Panc1 (cell line): ENCODE measurements around the gene LRP1B. TPM values are rescaled to one million over a fixed set of nuclear protein-coding genes. Genes with fewer than 3 reads are reported as not detected.

Experiments used
- ATAC-seq: fragments of 200-7000 bp; cut with Tn5 transposase; 2 replicates; pipeline ENCODE4 v1.9.1; 2020; ENCODE audit warnings: mild to moderate bottlenecking, moderate library complexity
- BruUV-seq: library from RNA; stranded (reverse); fragments of 400-500 nt; replicated peaks from 2 replicates; lab custom pipeline; 2021; lab: Mats Ljungman, UMichigan
- CTCF ChIA-PET: fragments of 300-600 bp; sonication (Branson Sonifier 250); formaldehyde crosslinking; loops from one replicate; lab custom pipeline; 2022; ENCODE audit warnings: antibody characterized with exemption; lab: Charles Lee
- POLR2A ChIA-PET: fragments of 300-600 bp; sonication (Branson Sonifier 250); formaldehyde crosslinking; loops from one replicate; lab custom pipeline; 2022; ENCODE audit warnings: antibody characterized with exemption; lab: Charles Lee
- DNase-seq: peaks from one replicate; pipeline ENCODE4 v3.0.0-alpha.2; 2010; ENCODE audit warnings: low read depth, low spot score
- H3K27ac ChIP-seq: 2 replicates; pipeline ENCODE4 v1.5.1; 2011; ENCODE audit warnings: mild to moderate bottlenecking, low read length, inconsistent platforms
- H3K27me3 ChIP-seq: fragments of 200-500 bp; sonication (Bioruptor generic); 2 replicates; pipeline ENCODE4 v1.6.0; 2014; ENCODE audit warnings: low read length, inconsistent platforms; ENCODE audit not compliant: control insufficient read depth, insufficient read depth
- H3K36me3 ChIP-seq: fragments of 200-500 bp; sonication (Bioruptor generic); 2 replicates; pipeline ENCODE4 v1.5.1; 2014; ENCODE audit warnings: inconsistent platforms, mild to moderate bottlenecking, low read length, moderate library complexity; ENCODE audit not compliant: control insufficient read depth, insufficient read depth
- H3K4me1 ChIP-seq: 2 replicates; pipeline ENCODE4 v1.5.1; 2011; ENCODE audit warnings: inconsistent platforms, mild to moderate bottlenecking, low read length, moderate library complexity; ENCODE audit not compliant: control insufficient read depth, insufficient read depth
- H3K4me3 ChIP-seq, 2 experiments: 2 replicates each; pipeline ENCODE4 v1.5.1; 2011 to 2012; ENCODE audit warnings: low read depth in 2 of 2, low read length in 2 of 2, mild to moderate bottlenecking in 2 of 2, inconsistent platforms in 1 of 2, moderate library complexity in 1 of 2
- H3K9me3 ChIP-seq: fragments of 200-500 bp; sonication (Bioruptor generic); 2 replicates; pipeline ENCODE4 v1.5.1; 2014; ENCODE audit warnings: low read depth, mild to moderate bottlenecking, inconsistent platforms, low read length, moderate library complexity; ENCODE audit not compliant: control insufficient read depth, insufficient read depth
- POLR2AphosphoS5 ChIP-seq: IDR thresholded peaks from 2 replicates; pipeline ENCODE4 v1.6.1; 2012; ENCODE audit warnings: mild to moderate bottlenecking, low read depth, low read length, moderate library complexity
- SIN3A ChIP-seq: IDR thresholded peaks from 2 replicates; pipeline ENCODE4 v1.6.1; 2012; ENCODE audit warnings: low read depth, mild to moderate bottlenecking, low read length, moderate library complexity, borderline replicate concordance; ENCODE audit not compliant: insufficient read depth
- TCF7L2 ChIP-seq: IDR thresholded peaks from 2 replicates; pipeline ENCODE4 v1.6.1; 2011; ENCODE audit warnings: mild to moderate bottlenecking, low read depth, low read length, inconsistent platforms
- in situ Hi-C: cut with HindIII; loops from 2 replicates; pipeline ENCODE4 v1.10.0; 2016; ENCODE audit warnings: low sequenced_read_pairs, low pct_unique_long_range_greater_than_20kb
- intact Hi-C: fragments of 100-400 bp; cut with micrococcal nuclease; formaldehyde crosslinking; loops from one replicate; pipeline ENCODE4 v1.10.0; 2022; ENCODE audit not compliant: unreplicated experiment
- total RNA-seq: library from RNA; stranded (reverse); gene quantifications from one replicate; pipeline ENCODE4 v1.2.1, GENCODE V29; 2021; ENCODE audit not compliant: unreplicated experiment
- TF ChIP-seq, protein P1 (sequence below): fragments of 450-650 bp; IDR thresholded peaks from 2 replicates; pipeline ENCODE4 v1.5.1; 2017; ENCODE audit warnings: mild to moderate bottlenecking
- TF ChIP-seq, protein P2 (sequence below), 2 experiments: IDR thresholded peaks; 2 replicates each; pipeline ENCODE4 v1.6.1; 2011 to 2012; ENCODE audit warnings: low read depth in 2 of 2, control low read depth in 1 of 2, low read length in 1 of 2, mild to moderate bottlenecking in 1 of 2, moderate library complexity in 1 of 2; ENCODE audit not compliant: insufficient read depth in 1 of 2

LRP1B gene
- total RNA-seq, 1 experiment from 2014 or later = 0.54 TPM

DNA sequence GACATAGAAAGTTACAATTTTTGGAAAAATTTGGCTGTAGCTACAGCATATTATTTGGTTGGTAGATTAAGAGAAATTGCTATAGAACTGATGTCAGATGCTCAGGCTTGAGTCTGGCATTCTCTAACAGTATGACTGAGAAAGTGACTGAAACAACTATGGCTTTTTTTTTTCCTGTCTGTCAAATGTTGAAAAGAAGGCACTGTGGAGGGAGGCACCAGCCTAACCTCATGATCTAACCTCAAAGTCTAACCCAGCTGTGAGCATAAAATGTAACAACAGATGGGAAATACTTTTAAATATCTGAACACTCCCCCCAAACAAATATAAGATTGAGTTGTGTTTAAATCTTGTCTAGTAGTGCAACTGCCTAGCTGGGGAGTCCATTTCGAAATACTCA is 629.1 kb downstream of the LRP1B start:
- H3K36me3 ChIP-seq = no peaks in the 10 kb centered on the region
- ChIA-PET CTCF (no interaction called here), POLR2A (no interaction called here)
- H3K4me3 ChIP-seq = no peak overlapping the region
- intact Hi-C loops = no loop called here
- TF ChIP-seq, protein P1, sequence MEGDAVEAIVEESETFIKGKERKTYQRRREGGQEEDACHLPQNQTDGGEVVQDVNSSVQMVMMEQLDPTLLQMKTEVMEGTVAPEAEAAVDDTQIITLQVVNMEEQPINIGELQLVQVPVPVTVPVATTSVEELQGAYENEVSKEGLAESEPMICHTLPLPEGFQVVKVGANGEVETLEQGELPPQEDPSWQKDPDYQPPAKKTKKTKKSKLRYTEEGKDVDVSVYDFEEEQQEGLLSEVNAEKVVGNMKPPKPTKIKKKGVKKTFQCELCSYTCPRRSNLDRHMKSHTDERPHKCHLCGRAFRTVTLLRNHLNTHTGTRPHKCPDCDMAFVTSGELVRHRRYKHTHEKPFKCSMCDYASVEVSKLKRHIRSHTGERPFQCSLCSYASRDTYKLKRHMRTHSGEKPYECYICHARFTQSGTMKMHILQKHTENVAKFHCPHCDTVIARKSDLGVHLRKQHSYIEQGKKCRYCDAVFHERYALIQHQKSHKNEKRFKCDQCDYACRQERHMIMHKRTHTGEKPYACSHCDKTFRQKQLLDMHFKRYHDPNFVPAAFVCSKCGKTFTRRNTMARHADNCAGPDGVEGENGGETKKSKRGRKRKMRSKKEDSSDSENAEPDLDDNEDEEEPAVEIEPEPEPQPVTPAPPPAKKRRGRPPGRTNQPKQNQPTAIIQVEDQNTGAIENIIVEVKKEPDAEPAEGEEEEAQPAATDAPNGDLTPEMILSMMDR = no peak
- TF ChIP-seq POLR2AphosphoS5 (no peak), SIN3A (no peak), TCF7L2 (no peak)
- TF ChIP-seq, protein P2, sequence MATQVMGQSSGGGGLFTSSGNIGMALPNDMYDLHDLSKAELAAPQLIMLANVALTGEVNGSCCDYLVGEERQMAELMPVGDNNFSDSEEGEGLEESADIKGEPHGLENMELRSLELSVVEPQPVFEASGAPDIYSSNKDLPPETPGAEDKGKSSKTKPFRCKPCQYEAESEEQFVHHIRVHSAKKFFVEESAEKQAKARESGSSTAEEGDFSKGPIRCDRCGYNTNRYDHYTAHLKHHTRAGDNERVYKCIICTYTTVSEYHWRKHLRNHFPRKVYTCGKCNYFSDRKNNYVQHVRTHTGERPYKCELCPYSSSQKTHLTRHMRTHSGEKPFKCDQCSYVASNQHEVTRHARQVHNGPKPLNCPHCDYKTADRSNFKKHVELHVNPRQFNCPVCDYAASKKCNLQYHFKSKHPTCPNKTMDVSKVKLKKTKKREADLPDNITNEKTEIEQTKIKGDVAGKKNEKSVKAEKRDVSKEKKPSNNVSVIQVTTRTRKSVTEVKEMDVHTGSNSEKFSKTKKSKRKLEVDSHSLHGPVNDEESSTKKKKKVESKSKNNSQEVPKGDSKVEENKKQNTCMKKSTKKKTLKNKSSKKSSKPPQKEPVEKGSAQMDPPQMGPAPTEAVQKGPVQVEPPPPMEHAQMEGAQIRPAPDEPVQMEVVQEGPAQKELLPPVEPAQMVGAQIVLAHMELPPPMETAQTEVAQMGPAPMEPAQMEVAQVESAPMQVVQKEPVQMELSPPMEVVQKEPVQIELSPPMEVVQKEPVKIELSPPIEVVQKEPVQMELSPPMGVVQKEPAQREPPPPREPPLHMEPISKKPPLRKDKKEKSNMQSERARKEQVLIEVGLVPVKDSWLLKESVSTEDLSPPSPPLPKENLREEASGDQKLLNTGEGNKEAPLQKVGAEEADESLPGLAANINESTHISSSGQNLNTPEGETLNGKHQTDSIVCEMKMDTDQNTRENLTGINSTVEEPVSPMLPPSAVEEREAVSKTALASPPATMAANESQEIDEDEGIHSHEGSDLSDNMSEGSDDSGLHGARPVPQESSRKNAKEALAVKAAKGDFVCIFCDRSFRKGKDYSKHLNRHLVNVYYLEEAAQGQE (IDR thresholded peaks at IDR 0.05; ENCODE audit: insufficient read depth in 1 of 2, low read depth in 2 of 2, low read length in 1 of 2) = no peak
- in situ Hi-C loops = no loop called here
- no TSS peak for BruUV-seq
- no peak overlapping the region for H3K27ac ChIP-seq
- H3K4me1 ChIP-seq = no peaks in the 10 kb centered on the region
- H3K9me3 ChIP-seq = no peaks in the 10 kb centered on the region
- ATAC-seq (no peak), DNase-seq (no peak)
- H3K27me3 ChIP-seq = no peaks in the 10 kb centered on the region

DNA sequence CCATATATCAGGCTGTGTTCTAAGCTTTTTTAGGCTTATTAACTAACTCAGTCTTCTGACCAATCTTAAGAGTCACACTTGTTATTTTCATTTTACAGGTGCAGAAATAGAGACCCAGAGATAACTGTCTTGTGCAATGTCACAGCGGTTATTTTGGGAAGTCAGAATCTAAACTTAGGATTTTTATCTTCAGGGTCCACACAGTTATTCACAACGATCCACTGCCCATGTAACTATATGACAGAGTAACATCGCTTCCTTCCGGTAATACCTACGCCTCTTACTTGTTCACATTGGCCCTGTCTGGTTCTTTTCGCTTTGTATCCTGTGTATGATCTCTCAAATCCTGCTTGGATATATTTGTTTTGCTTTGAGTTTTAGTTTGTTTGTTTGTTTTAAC is 631.7 kb downstream of the LRP1B start:
- TF ChIP-seq SIN3A (no peak), POLR2AphosphoS5 (no peak), TCF7L2 (no peak)
- TF ChIP-seq, protein P2 (IDR thresholded peaks at IDR 0.05; ENCODE audit: insufficient read depth in 1 of 2, low read depth in 2 of 2, low read length in 1 of 2) = no peak
- TF ChIP-seq, protein P1 = no peak
- ATAC-seq = no peak

More for the DNA sequence above, 631.7 kb downstream of the LRP1B start:
- Histone ChIP-seq H3K9me3 (no peaks in the 10 kb centered on the region), H3K36me3 (no peaks in the 10 kb centered on the region), H3K4me3 (no peak overlapping the region), H3K27ac (no peak overlapping the region), H3K27me3 (no peaks in the 10 kb centered on the region), H3K4me1 (no peaks in the 10 kb centered on the region)
- no TSS peak for BruUV-seq
- intact Hi-C loops = no loop called here
- DNase-seq = no peak
- in situ Hi-C loops = no loop called here
- CTCF ChIA-PET = no interaction called here
- POLR2A ChIA-PET = no interaction called here
